Activated CD4-positive, alpha-beta T cell treated with anti-CD3 and anti-CD28 coated beads, Interleukin-2, amount 50 U/mL, for 4 hours (primary cell): Measurements from ENCODE around the gene TMEM108.

Source experiments
- DNase-seq, 2 experiments: peaks; one replicate each; pipeline ENCODE4 v3.0.0-alpha.2; 2020

Gene TMEM108

DNA sequence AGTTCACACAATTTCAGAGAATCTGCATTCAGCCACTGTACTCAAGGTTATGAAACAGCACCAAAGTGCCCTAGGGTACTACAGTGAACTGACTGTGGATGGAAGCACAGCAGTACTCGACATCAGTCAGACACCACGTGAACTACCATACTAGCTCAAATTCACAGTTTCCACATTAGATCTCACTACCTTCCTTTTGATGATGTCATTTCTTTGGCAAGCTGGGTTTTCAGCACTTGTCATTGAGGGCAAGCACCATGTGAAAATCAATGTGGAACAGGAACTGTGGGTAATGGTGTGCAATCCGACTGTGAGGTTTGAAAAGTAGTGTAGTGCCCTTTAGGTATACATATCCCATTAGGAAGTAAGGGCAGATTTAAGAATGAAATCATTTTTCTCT is 251.1 kb downstream of the TMEM108 start:
- no peak for DNase-seq

DNA sequence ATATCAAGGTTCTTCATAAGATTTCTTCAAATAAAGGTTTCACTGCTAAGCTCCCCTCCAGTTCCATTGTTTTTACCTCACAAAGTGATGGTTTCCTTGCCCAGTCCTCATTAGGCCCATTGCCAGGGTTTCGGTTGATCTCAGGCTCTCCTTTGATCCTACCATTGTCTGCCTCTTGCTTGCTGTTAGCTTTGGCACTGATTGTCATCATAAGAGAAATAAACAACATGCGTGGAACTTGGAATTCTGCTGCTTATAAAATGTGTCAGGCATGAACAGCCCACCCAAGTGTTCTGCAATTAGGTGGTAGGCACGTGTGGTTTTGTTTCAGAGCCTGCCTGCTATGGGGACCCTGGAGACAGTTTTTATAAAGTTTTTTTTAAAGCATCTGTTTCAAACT is 254.1 kb downstream of the TMEM108 start:
- no peak for DNase-seq

GRCh38 chr3:133293397-133294110 is 255.4 kb downstream of the TMEM108 start:
- no peak for DNase-seq

DNA sequence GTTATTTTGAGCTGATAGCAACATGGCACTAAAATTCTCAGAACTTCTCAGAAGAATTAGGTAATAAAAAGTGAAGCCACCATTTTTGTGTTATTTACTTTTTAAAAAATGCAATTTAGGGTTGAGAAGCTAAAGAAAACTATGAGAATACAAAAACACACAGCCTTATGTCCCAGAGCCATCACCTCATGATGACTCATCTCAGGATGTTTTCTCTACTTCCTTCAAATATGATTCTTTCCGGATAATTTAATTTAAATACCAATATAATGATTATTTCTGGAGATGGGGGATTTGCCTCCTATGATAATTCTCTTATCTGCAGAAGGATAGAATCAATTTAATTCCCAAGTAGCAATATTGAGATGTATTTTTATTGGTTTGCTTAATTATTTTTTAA is 256.1 kb downstream of the TMEM108 start:
- DNase-seq = no peak

GRCh38 chr3:133295199-133295901 is 257.2 kb downstream of the TMEM108 start:
- no peak for DNase-seq

GRCh38 chr3:133295944-133296917 is 258.0 kb downstream of the TMEM108 start:
- DNase-seq = no peak

- DNase-seq = no peak
Observed at GRCh38 chr3:133296981-133297380, 258.8 kb downstream of the TMEM108 start.

- DNase-seq = no peak
Observed at GRCh38 chr3:133300102-133300501, 261.9 kb downstream of the TMEM108 start.

GRCh38 chr3:133301194-133301593 is 263.0 kb downstream of the TMEM108 start:
- no peak for DNase-seq

DNA sequence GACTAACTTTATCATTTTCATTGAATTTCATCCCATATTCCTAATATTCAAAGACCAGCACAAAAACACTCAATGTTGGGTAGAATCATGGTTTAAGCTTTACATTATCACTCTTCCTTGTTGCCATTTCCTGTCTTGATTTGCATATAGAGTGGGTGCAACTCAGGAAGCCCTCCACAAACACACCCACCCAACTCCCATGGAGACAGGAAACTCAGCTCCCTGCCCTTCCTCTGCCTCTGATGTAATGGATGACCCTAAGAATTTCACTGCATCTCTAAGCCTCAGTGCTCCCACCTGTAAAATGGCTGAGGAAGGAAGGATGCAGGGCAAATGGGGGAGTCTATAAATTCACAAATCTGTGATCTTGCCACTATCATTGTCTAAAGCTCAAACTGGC is 263.5 kb downstream of the TMEM108 start:
- DNase-seq = no peak

DNA sequence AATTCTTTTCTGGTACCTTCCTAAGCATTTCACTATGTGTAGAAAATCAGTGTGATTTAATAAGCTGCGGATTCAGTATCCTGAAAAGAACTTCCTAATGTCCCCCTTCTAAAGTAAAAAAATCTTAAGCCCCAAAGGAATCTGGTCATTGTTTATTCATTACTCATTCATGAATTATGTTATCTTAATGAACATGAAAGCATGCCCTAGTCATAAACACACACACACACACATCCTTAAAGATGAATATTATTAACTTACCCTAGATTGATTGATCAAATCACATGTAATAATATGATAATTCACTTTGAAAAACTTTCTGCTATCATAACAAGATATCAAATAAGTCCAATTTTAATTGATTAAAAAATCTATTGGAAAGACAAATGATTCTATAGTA is 265.2 kb downstream of the TMEM108 start:
- no peak for DNase-seq

DNA sequence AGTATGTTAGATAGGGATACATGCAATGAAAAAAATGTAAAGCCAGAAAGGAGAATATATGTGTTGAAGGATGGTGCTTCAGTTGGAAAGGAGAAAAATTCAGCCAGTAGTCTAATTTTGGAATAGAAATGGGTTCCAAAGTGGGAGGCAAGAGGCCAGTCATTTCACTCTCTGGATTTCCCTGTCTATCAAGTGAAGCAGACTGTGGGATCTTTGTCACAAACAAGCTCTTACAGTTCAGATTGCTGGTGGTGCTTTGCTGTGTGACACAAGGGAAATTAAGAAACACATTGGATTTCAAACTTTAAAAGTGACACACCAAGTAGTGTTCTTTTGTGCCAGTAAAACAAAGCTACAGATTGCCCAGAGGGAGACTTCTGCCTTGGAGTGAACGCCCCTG is 279.7 kb downstream of the TMEM108 start:
- no peak for DNase-seq

GRCh38 chr3:133328373-133328772 is 290.2 kb downstream of the TMEM108 start:
- DNase-seq = no peak

DNA sequence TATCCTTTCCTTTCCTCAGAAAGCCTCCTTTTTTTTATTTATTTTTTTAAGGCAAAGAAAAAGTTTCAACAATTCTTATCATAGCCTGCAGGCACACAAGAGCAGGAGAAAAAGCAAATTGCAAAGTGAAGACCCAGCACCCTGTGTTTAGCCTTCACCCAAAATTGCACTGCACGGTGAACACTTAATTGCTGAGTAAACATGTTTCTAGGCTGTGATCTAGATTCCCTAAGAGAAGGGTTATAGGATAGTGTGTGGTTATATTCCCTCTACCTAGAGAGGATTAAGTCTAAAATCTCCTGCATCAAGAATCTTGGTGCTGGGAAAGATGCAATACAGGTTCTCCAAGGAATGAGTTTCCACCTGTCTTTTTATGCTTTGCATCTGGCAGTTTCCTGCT is 291.4 kb downstream of the TMEM108 start:
- DNase-seq = no peak

GRCh38 chr3:133330065-133330464 is 291.9 kb downstream of the TMEM108 start:
- no peak for DNase-seq

DNA sequence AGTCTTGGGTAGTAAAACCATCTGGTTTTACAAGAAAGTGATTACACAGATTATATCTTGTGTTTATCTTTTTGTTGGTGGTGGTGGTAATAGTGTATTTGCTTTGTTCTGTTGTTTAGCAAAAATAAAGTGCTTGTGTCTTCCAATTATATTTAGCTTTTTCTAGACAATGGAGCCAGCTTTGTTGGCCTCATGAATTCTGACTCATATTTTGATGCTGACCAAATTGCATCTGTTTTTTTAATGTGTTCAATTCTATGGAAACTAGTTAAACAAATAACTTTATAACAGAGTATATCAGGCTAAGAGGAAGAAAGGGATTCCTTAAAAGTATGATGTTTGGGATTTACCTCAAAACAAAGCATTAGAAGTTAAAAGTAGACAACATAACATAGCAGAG is 292.3 kb downstream of the TMEM108 start:
- no peak for DNase-seq

- DNase-seq = no peak
Observed at GRCh38 chr3:133354721-133355120, 316.5 kb downstream of the TMEM108 start.

DNA sequence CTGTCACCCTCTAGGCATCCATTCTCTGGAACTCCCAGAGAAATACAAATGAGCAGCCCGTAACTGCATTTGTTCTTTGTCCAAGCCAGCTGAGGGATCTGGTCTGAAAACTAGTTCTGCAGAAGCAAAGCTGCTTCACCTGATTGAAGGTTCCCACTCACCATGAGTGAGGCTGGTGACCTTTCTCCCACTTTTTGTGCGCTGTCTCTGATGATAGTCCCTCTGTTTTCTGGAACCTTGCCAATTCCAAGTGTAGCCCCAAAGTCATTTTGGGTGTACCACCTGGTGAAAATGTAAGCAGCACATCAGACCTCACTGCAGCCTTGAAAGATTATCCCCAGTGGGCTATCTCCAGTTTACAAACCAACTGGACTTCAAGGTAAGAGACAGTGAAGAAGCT is 322.3 kb downstream of the TMEM108 start:
- DNase-seq = no peak

DNA sequence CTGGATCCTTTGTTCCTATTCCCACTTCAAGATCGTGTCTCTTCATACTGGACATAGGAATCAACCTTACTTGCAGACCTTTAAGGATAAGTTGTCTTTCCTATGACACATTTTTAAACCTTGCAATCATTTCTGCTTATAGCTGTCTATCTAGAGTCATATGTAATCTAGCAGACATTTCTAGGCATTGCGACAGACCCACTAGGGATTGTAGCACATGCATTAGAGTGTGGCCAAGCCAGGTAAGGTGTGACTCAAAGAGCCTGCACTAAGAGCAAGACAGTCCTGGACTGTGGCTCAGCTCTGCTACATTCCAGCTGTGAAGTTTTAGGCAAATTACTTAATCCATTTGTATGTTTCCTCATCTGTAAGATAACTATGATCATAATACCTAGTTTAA is 322.8 kb downstream of the TMEM108 start:
- DNase-seq = no peak

- no peak for DNase-seq
Observed at GRCh38 chr3:133361435-133361834, 323.2 kb downstream of the TMEM108 start.

DNA sequence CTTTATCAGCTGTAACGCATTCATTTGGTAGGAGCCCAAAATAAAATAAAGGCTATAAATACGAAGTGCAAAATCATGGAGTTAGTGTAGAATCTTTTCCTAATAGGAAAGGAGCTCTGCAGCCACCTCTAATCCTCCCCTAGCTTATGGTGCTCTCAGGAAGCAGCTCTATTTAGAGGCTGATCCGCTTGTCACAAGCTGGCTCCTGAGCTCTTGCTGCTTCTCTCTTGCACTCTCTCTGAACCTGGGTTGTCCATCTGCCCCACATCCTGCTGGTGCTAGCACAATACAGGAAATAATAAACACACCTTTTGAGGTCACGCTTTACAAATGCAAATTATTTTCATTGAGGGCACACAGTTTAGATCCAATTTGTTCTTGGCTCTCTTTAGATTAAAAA is 324.3 kb downstream of the TMEM108 start:
- DNase-seq = no peak

- no peak for DNase-seq
Observed at GRCh38 chr3:133364704-133365103, 326.5 kb downstream of the TMEM108 start.

- DNase-seq = no peak
Observed at GRCh38 chr3:133366921-133367320, 328.7 kb downstream of the TMEM108 start.

- DNase-seq = no peak
Observed at GRCh38 chr3:133367403-133367802, 329.2 kb downstream of the TMEM108 start.
